HFFc6 (cell line): ENCODE data around the gene TMEM204. TPM values are rescaled to one million over a fixed set of nuclear protein-coding genes. Genes with fewer than 3 reads are reported as not detected.

Source experiments
- DNase-seq: peaks from one replicate; pipeline ENCODE4 v3.0.0-alpha.2; 2018
- H3K27ac Mint-ChIP-seq: 2 replicates; pipeline ENCODE4 v1.8.0; 2020; ENCODE audit warnings: mild to moderate bottlenecking, mixed read lengths
- H3K27me3 Mint-ChIP-seq: 2 replicates; pipeline ENCODE4 v1.8.0; 2021; ENCODE audit warnings: mild to moderate bottlenecking, moderate library complexity, mixed read lengths; ENCODE audit not compliant: insufficient read depth
- H3K36me3 Mint-ChIP-seq: 2 replicates; pipeline ENCODE4 v1.8.0; 2021; ENCODE audit warnings: low read depth, mixed read lengths
- H3K4me1 Mint-ChIP-seq: 2 replicates; pipeline ENCODE4 v1.8.0; 2020; ENCODE audit warnings: low read depth, mixed read lengths
- H3K4me3 Mint-ChIP-seq: 2 replicates; pipeline ENCODE4 v1.8.0; 2020; ENCODE audit warnings: mild to moderate bottlenecking, moderate library complexity, mixed read lengths
- H3K9me3 Mint-ChIP-seq: 2 replicates; pipeline ENCODE4 v1.8.0; 2020; ENCODE audit warnings: mild to moderate bottlenecking, mixed read lengths
- CTCF ChIP-seq: fragments of 200-600 bp; sonication (generic); IDR thresholded peaks from 2 replicates; pipeline ENCODE4 v1.5.0; 2021; ENCODE audit warnings: antibody characterized with exemption, mild to moderate bottlenecking
- total RNA-seq, 6 experiments: library from RNA; stranded (reverse); fragmentation: NEBNext Ultra II Directional; extraction: Animal tissue kit (Norgen Biotek cat#: 25700); gene quantifications; 2 replicates in 1 of 6; 3 replicates in 5 of 6; pipeline ENCODE4 v1.2.3, GENCODE V29; 2021

Gene TMEM204
- total RNA-seq, 6 experiments from 2014 or later = 15.4 to 28.5 (median 16.2) TPM

GRCh38 chr16:1552129-1552528 is 18.7 kb downstream of the TMEM204 start:
- Mint-ChIP-seq H3K36me3 (peaks cover 17% of the 10 kb centered on the region), H3K4me1 (peaks cover 7% of the 10 kb centered on the region), H3K4me3 (no peak overlapping the region), H3K27ac (no peak overlapping the region), H3K9me3 (no peaks in the 10 kb centered on the region), H3K27me3 (peaks cover 3% of the 10 kb centered on the region)
- no peak for DNase-seq
- TF ChIP-seq CTCF = no peak

GRCh38 chr16:1553946-1554825 is 20.7 kb downstream of the TMEM204 start:
- H3K4me3 Mint-ChIP-seq = no peak overlapping the region

GRCh38 chr16:1554826-1555445 is 21.5 kb downstream of the TMEM204 start:
- DNase-seq = no peak
- Mint-ChIP-seq H3K27me3 (peaks cover 7% of the 10 kb centered on the region), H3K4me1 (no peaks in the 10 kb centered on the region), H3K36me3 (peaks cover 16% of the 10 kb centered on the region), H3K9me3 (no peaks in the 10 kb centered on the region), H3K4me3 (no peak overlapping the region), H3K27ac (no peak overlapping the region)
- no peak for TF ChIP-seq CTCF

More at GRCh38 chr16:1553946-1554825, 20.7 kb downstream of the TMEM204 start:
- Mint-ChIP-seq H3K36me3 (peaks cover 17% of the 10 kb centered on the region), H3K9me3 (no peaks in the 10 kb centered on the region), H3K4me1 (no peaks in the 10 kb centered on the region), H3K27me3 (peaks cover 3% of the 10 kb centered on the region), H3K27ac (no peak overlapping the region)
- DNase-seq = no peak
- no peak for TF ChIP-seq CTCF

GRCh38 chr16:1556254-1556653 is 22.8 kb downstream of the TMEM204 start:
- H3K27ac Mint-ChIP-seq = no peak overlapping the region
- no peaks in the 10 kb centered on the region for H3K9me3 Mint-ChIP-seq
- H3K4me1 Mint-ChIP-seq = no peaks in the 10 kb centered on the region; the same call in 1 of the 2 replicates
- TF ChIP-seq CTCF = no peak
- DNase-seq = no peak
- H3K4me3 Mint-ChIP-seq = no peak overlapping the region
- peaks cover 20% of the 10 kb centered on the region for H3K36me3 Mint-ChIP-seq
- H3K27me3 Mint-ChIP-seq = peaks cover 7% of the 10 kb centered on the region

GRCh38 chr16:1557074-1557473 is 23.6 kb downstream of the TMEM204 start:
- H3K9me3 Mint-ChIP-seq = no peaks in the 10 kb centered on the region
- no peak for DNase-seq
- no peak for TF ChIP-seq CTCF
- H3K4me3 Mint-ChIP-seq = no peak overlapping the region
- H3K27ac Mint-ChIP-seq = no peak overlapping the region
- H3K4me1 Mint-ChIP-seq = no peaks in the 10 kb centered on the region; the same call in 1 of the 2 replicates
- peaks cover 7% of the 10 kb centered on the region for H3K27me3 Mint-ChIP-seq
- H3K36me3 Mint-ChIP-seq = peaks cover 25% of the 10 kb centered on the region
